Breast epithelium (tissue), 3 donors: ENCODE data around the gene NUCB1.

Experiments
- CTCF ChIP-seq, 3 donors: fragments of 450-650 bp; IDR thresholded peaks; one replicate each; pipeline ENCODE4 v1.5.1; 2016 to 2017; ENCODE audit warnings: antibody characterized with exemption in 3 of 3, mild to moderate bottlenecking in 3 of 3, moderate library complexity in 3 of 3
- POLR2A ChIP-seq: fragments of 450-650 bp; IDR thresholded peaks from one replicate; pipeline ENCODE4 v1.6.1; 2016; ENCODE audit warnings: antibody characterized with exemption, mild to moderate bottlenecking, moderate library complexity
- POLR2AphosphoS5 ChIP-seq, 3 donors: sonication (generic); formaldehyde crosslinking; IDR thresholded peaks; one replicate each; pipeline ENCODE4 v1.6.1; 2017; ENCODE audit warnings: antibody characterized with exemption in 3 of 3

GRCh38 chr19:48879025-48879637 lies 21.0 kb upstream of the NUCB1 start:
- TF ChIP-seq CTCF (IDR thresholded peaks at IDR 0.05), result no peak
- no peak for TF ChIP-seq POLR2A
- TF ChIP-seq POLR2AphosphoS5 (IDR thresholded peaks at IDR 0.05), result peak in 1 of 3 donors; percentile 66
